Panc1 (cell line): Measurements from ENCODE around the gene CHMP1A. TPM values are rescaled to one million over a fixed set of nuclear protein-coding genes. Genes with fewer than 3 reads are reported as not detected.

Experiments
- ATAC-seq: fragments of 200-7000 bp; cut with Tn5 transposase; 2 replicates; pipeline ENCODE4 v1.9.1; 2020; ENCODE audit warnings: mild to moderate bottlenecking, moderate library complexity
- BruUV-seq: library from RNA; stranded (reverse); fragments of 400-500 nt; replicated peaks from 2 replicates; lab custom pipeline; 2021; lab: Mats Ljungman, UMichigan
- CTCF ChIA-PET: fragments of 300-600 bp; sonication (Branson Sonifier 250); formaldehyde crosslinking; loops from one replicate; lab custom pipeline; 2022; ENCODE audit warnings: antibody characterized with exemption; lab: Charles Lee
- POLR2A ChIA-PET: fragments of 300-600 bp; sonication (Branson Sonifier 250); formaldehyde crosslinking; loops from one replicate; lab custom pipeline; 2022; ENCODE audit warnings: antibody characterized with exemption; lab: Charles Lee
- DNase-seq: peaks from one replicate; pipeline ENCODE4 v3.0.0-alpha.2; 2010; ENCODE audit warnings: low read depth, low spot score
- H3K27ac ChIP-seq: 2 replicates; pipeline ENCODE4 v1.5.1; 2011; ENCODE audit warnings: mild to moderate bottlenecking, low read length, inconsistent platforms
- H3K27me3 ChIP-seq: fragments of 200-500 bp; sonication (Bioruptor generic); 2 replicates; pipeline ENCODE4 v1.6.0; 2014; ENCODE audit warnings: low read length, inconsistent platforms; ENCODE audit not compliant: control insufficient read depth, insufficient read depth
- H3K36me3 ChIP-seq: fragments of 200-500 bp; sonication (Bioruptor generic); 2 replicates; pipeline ENCODE4 v1.5.1; 2014; ENCODE audit warnings: inconsistent platforms, mild to moderate bottlenecking, low read length, moderate library complexity; ENCODE audit not compliant: control insufficient read depth, insufficient read depth
- H3K4me1 ChIP-seq: 2 replicates; pipeline ENCODE4 v1.5.1; 2011; ENCODE audit warnings: inconsistent platforms, mild to moderate bottlenecking, low read length, moderate library complexity; ENCODE audit not compliant: control insufficient read depth, insufficient read depth
- H3K4me3 ChIP-seq, 2 experiments: 2 replicates each; pipeline ENCODE4 v1.5.1; 2011 to 2012; ENCODE audit warnings: low read depth in 2 of 2, low read length in 2 of 2, mild to moderate bottlenecking in 2 of 2, inconsistent platforms in 1 of 2, moderate library complexity in 1 of 2
- H3K9me3 ChIP-seq: fragments of 200-500 bp; sonication (Bioruptor generic); 2 replicates; pipeline ENCODE4 v1.5.1; 2014; ENCODE audit warnings: low read depth, mild to moderate bottlenecking, inconsistent platforms, low read length, moderate library complexity; ENCODE audit not compliant: control insufficient read depth, insufficient read depth
- POLR2AphosphoS5 ChIP-seq: IDR thresholded peaks from 2 replicates; pipeline ENCODE4 v1.6.1; 2012; ENCODE audit warnings: mild to moderate bottlenecking, low read depth, low read length, moderate library complexity
- SIN3A ChIP-seq: IDR thresholded peaks from 2 replicates; pipeline ENCODE4 v1.6.1; 2012; ENCODE audit warnings: low read depth, mild to moderate bottlenecking, low read length, moderate library complexity, borderline replicate concordance; ENCODE audit not compliant: insufficient read depth
- TCF7L2 ChIP-seq: IDR thresholded peaks from 2 replicates; pipeline ENCODE4 v1.6.1; 2011; ENCODE audit warnings: mild to moderate bottlenecking, low read depth, low read length, inconsistent platforms
- in situ Hi-C: cut with HindIII; loops from 2 replicates; pipeline ENCODE4 v1.10.0; 2016; ENCODE audit warnings: low sequenced_read_pairs, low pct_unique_long_range_greater_than_20kb
- intact Hi-C: fragments of 100-400 bp; cut with micrococcal nuclease; formaldehyde crosslinking; loops from one replicate; pipeline ENCODE4 v1.10.0; 2022; ENCODE audit not compliant: unreplicated experiment
- total RNA-seq: library from RNA; stranded (reverse); gene quantifications from one replicate; pipeline ENCODE4 v1.2.1, GENCODE V29; 2021; ENCODE audit not compliant: unreplicated experiment
- TF ChIP-seq, protein P1 (sequence below): fragments of 450-650 bp; IDR thresholded peaks from 2 replicates; pipeline ENCODE4 v1.5.1; 2017; ENCODE audit warnings: mild to moderate bottlenecking
- TF ChIP-seq, protein P2 (sequence below), 2 experiments: IDR thresholded peaks; 2 replicates each; pipeline ENCODE4 v1.6.1; 2011 to 2012; ENCODE audit warnings: low read depth in 2 of 2, control low read depth in 1 of 2, low read length in 1 of 2, mild to moderate bottlenecking in 1 of 2, moderate library complexity in 1 of 2; ENCODE audit not compliant: insufficient read depth in 1 of 2

Gene CHMP1A
- total RNA-seq, 1 experiment from 2014 or later: 98.0 TPM

DNA sequence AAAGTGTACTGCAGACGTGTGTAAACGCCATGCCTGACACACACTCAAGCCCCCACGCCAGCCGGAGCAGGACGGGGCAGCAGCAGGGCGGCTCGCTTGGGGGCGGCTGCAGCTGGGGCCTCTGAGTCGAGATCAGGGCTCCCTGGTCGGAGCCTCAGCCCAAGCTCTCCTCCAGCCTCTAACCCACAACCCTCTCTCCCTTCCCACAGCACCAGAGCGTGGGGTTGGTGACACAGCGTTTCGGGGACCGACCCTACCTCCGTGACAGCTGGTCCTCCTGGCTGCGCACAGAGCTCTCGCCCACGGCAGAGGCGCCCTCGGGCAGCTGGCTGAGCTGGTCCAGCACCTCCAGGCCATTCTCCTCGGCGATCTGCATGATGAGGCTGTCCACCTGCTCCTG is 11.2 kb downstream of the CHMP1A start:
- Histone ChIP-seq H3K4me1 (peaks cover 7% of the 10 kb centered on the region), H3K36me3 (no peaks in the 10 kb centered on the region), H3K4me3 (no peak overlapping the region), H3K27ac (no peak overlapping the region), H3K27me3 (no peaks in the 10 kb centered on the region), H3K9me3 (no peaks in the 10 kb centered on the region)
- BruUV-seq: no TSS peak
- ChIA-PET POLR2A (no interaction called here), CTCF (no interaction called here)
- intact Hi-C loops: no loop called here
- TF ChIP-seq, protein P1, sequence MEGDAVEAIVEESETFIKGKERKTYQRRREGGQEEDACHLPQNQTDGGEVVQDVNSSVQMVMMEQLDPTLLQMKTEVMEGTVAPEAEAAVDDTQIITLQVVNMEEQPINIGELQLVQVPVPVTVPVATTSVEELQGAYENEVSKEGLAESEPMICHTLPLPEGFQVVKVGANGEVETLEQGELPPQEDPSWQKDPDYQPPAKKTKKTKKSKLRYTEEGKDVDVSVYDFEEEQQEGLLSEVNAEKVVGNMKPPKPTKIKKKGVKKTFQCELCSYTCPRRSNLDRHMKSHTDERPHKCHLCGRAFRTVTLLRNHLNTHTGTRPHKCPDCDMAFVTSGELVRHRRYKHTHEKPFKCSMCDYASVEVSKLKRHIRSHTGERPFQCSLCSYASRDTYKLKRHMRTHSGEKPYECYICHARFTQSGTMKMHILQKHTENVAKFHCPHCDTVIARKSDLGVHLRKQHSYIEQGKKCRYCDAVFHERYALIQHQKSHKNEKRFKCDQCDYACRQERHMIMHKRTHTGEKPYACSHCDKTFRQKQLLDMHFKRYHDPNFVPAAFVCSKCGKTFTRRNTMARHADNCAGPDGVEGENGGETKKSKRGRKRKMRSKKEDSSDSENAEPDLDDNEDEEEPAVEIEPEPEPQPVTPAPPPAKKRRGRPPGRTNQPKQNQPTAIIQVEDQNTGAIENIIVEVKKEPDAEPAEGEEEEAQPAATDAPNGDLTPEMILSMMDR: no peak
- TF ChIP-seq TCF7L2 (no peak), SIN3A (no peak), POLR2AphosphoS5 (no peak)
- TF ChIP-seq, protein P2, sequence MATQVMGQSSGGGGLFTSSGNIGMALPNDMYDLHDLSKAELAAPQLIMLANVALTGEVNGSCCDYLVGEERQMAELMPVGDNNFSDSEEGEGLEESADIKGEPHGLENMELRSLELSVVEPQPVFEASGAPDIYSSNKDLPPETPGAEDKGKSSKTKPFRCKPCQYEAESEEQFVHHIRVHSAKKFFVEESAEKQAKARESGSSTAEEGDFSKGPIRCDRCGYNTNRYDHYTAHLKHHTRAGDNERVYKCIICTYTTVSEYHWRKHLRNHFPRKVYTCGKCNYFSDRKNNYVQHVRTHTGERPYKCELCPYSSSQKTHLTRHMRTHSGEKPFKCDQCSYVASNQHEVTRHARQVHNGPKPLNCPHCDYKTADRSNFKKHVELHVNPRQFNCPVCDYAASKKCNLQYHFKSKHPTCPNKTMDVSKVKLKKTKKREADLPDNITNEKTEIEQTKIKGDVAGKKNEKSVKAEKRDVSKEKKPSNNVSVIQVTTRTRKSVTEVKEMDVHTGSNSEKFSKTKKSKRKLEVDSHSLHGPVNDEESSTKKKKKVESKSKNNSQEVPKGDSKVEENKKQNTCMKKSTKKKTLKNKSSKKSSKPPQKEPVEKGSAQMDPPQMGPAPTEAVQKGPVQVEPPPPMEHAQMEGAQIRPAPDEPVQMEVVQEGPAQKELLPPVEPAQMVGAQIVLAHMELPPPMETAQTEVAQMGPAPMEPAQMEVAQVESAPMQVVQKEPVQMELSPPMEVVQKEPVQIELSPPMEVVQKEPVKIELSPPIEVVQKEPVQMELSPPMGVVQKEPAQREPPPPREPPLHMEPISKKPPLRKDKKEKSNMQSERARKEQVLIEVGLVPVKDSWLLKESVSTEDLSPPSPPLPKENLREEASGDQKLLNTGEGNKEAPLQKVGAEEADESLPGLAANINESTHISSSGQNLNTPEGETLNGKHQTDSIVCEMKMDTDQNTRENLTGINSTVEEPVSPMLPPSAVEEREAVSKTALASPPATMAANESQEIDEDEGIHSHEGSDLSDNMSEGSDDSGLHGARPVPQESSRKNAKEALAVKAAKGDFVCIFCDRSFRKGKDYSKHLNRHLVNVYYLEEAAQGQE (IDR thresholded peaks at IDR 0.05; ENCODE audit: insufficient read depth in 1 of 2, low read depth in 2 of 2, low read length in 1 of 2): no peak
- in situ Hi-C loops: no loop called here
- no peak for DNase-seq
- no peak for ATAC-seq

DNA sequence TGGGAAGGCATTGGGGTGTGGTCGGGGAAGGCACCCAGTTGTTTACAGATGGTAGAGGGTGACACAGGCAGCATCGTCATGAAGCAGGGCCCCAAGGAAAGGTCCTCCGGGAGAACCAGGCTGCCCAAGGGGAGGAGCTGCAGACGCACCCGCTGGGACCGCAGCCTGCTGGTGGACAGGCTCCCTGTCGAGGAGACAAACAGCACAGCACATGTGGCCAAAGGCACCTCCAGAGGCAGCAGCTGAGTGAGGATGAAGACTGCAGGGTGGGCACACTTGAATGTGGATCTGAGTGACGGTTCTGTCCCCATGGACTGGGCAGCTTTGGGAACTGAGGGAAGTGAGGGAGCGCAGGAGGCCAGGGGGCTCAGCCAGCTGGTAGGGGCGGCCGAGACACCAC is 12.4 kb downstream of the CHMP1A start:
- intact Hi-C loops: no loop called here
- BruUV-seq: no TSS peak
- ATAC-seq (no peak), DNase-seq (no peak)
- H3K9me3 ChIP-seq: no peaks in the 10 kb centered on the region
- peaks cover 7% of the 10 kb centered on the region for H3K4me1 ChIP-seq
- no peaks in the 10 kb centered on the region for H3K36me3 ChIP-seq
- no peaks in the 10 kb centered on the region for H3K27me3 ChIP-seq
- CTCF ChIA-PET: no interaction called here
- POLR2A ChIA-PET: no interaction called here
- H3K4me3 ChIP-seq: no peak overlapping the region
- TF ChIP-seq TCF7L2 (no peak), SIN3A (no peak), POLR2AphosphoS5 (no peak)
- TF ChIP-seq, protein P1: no peak
- TF ChIP-seq, protein P2 (IDR thresholded peaks at IDR 0.05; ENCODE audit: insufficient read depth in 1 of 2, low read depth in 2 of 2, low read length in 1 of 2): no peak
- in situ Hi-C loops: no loop called here
- no peak overlapping the region for H3K27ac ChIP-seq
